K562 (cell line): Measurements from ENCODE around the gene RNPEPL1. TPM values are rescaled to one million over a fixed set of nuclear protein-coding genes. Genes with fewer than 3 reads are reported as not detected.

Source experiments
- ATAC-seq: fragments of 200-7000 bp; cut with Tn5 transposase; 3 replicates; pipeline ENCODE4 v1.9.1; 2020; ENCODE audit warnings: moderate library complexity
- BruUV-seq: library from RNA; stranded (reverse); fragments of 400-500 nt; replicated peaks from 2 replicates; lab custom pipeline; 2021; lab: Mats Ljungman, UMichigan
- CTCF ChIA-PET: fragments of 300-600 bp; formaldehyde crosslinking; extraction: SDS; loops from one replicate; lab custom pipeline; 2021; ENCODE audit warnings: low intra/inter-chr PET ratio; lab: Yijun Ruan, JAX
- POLR2A ChIA-PET: fragments of 300-600, 350-650 bp; sonication (Branson Sonifier 250); formaldehyde crosslinking; extraction: SDS; loops from one replicate; lab custom pipeline; 2021; ENCODE audit warnings: antibody characterized with exemption, inconsistent platforms; lab: Yijun Ruan, JAX
- DNase-seq, 4 experiments: peaks; one replicate each; pipeline versions ENCODE4 v3.0.0 to v3.0.0-alpha.2; 2011 to 2018; ENCODE audit warnings: low spot score in 3 of 4, mixed read lengths in 3 of 4; ENCODE audit errors: extremely low read depth in 1 of 4
- FAIRE-seq: peaks from 2 replicates; lab custom pipeline; 2011; peaks lifted over from hg19 to GRCh38; lab: Jason Lieb, UNC
- H2AFZ ChIP-seq: 2 replicates; pipeline ENCODE4 v1.6.0; 2011; ENCODE audit warnings: low read depth, low read length, control low read depth, inconsistent platforms
- H3K27ac ChIP-seq: fragments of 200-600 bp; 3 replicates; pipeline ENCODE4 v1.8.0; 2011; ENCODE audit warnings: low read depth, mild to moderate bottlenecking, control low read depth, inconsistent platforms, low read length, moderate library complexity, mixed read lengths; ENCODE audit errors: extremely low read depth
- H3K27me3 ChIP-seq, 2 experiments: fragments of 300-600 bp in 1 of 2; 2 replicates in 1 of 2; 3 replicates in 1 of 2; pipeline versions ENCODE4 v1.6.0 to v1.8.0; 2011; ENCODE audit warnings: inconsistent platforms in 2 of 2, low read length in 2 of 2, mild to moderate bottlenecking in 1 of 2, mixed read lengths in 1 of 2, moderate library complexity in 1 of 2; ENCODE audit not compliant: control insufficient read depth in 2 of 2, insufficient read depth in 2 of 2
- H3K36me3 ChIP-seq: fragments of 300-600 bp; 3 replicates; pipeline ENCODE4 v1.8.0; 2011; ENCODE audit warnings: mild to moderate bottlenecking, low read length, inconsistent platforms; ENCODE audit not compliant: control insufficient read depth, insufficient read depth
- H3K4me1 ChIP-seq, 2 experiments: fragments of 200-600 bp in 1 of 2; replicated peaks in 1 of 2; 2 replicates in 1 of 2; 3 replicates in 1 of 2; pipeline versions ENCODE4 v1.5.1 to v1.8.0; 2011; ENCODE audit warnings: inconsistent platforms in 2 of 2, low read length in 2 of 2, mild to moderate bottlenecking in 1 of 2, mixed read lengths in 1 of 2, moderate library complexity in 1 of 2; ENCODE audit not compliant: control insufficient read depth in 2 of 2, insufficient read depth in 2 of 2
- H3K4me2 ChIP-seq: 2 replicates; pipeline ENCODE4 v1.6.1; 2011; ENCODE audit warnings: low read length, control low read depth, inconsistent platforms, mixed read lengths; ENCODE audit not compliant: insufficient read depth
- H3K4me3 ChIP-seq: fragments of 200-600 bp; sonication (generic), shearing (Covaris generic); 2 replicates; pipeline ENCODE4 v1.5.1; 2016; ENCODE audit warnings: control low read depth, inconsistent platforms
- H3K79me2 ChIP-seq: fragments of 200-600 bp; 3 replicates; pipeline ENCODE4 v1.8.0; 2011; ENCODE audit warnings: low read length, inconsistent platforms; ENCODE audit not compliant: control insufficient read depth, insufficient read depth
- H3K9ac ChIP-seq, 2 experiments: 2 replicates each; pipeline versions ENCODE4 v1.6.0 to v1.6.1; 2011; ENCODE audit warnings: low read depth in 2 of 2, low read length in 2 of 2, control low read depth in 1 of 2, inconsistent platforms in 1 of 2, mild to moderate bottlenecking in 1 of 2, mixed read lengths in 1 of 2; ENCODE audit not compliant: insufficient read depth in 1 of 2
- H3K9me1 ChIP-seq: one replicate; pipeline ENCODE4 v1.6.0; 2011; ENCODE audit warnings: inconsistent platforms, mild to moderate bottlenecking, low read length, moderate library complexity; ENCODE audit not compliant: control insufficient read depth, insufficient read depth
- H3K9me3 ChIP-seq: replicated peaks from 2 replicates; pipeline ENCODE4 v1.5.1; 2011; ENCODE audit warnings: low read depth, low read length, inconsistent platforms; ENCODE audit not compliant: control insufficient read depth, insufficient read depth
- H4K20me1 ChIP-seq: replicated peaks from 2 replicates; pipeline ENCODE4 v1.6.1; 2011; ENCODE audit warnings: low read length, inconsistent platforms, mixed read lengths; ENCODE audit not compliant: control insufficient read depth, insufficient read depth
- DNMT1 ChIP-seq: fragments of 450-650 bp; IDR thresholded peaks from 2 replicates; pipeline ENCODE4 v1.6.1; 2016; ENCODE audit warnings: antibody characterized with exemption, mild to moderate bottlenecking
- ESRRA ChIP-seq: fragments of 450-650 bp; IDR thresholded peaks from 2 replicates; pipeline ENCODE4 v1.6.1; 2014; ENCODE audit warnings: low read depth, mild to moderate bottlenecking, moderate library complexity, borderline replicate concordance
- HDAC3 ChIP-seq: fragments of 450-650 bp; IDR thresholded peaks from 2 replicates; pipeline ENCODE4 v1.6.1; 2018; ENCODE audit warnings: borderline replicate concordance, mild to moderate bottlenecking, moderate library complexity; ENCODE audit not compliant: partially characterized antibody
- MYNN ChIP-seq, 2 experiments: sonication (generic); formaldehyde crosslinking in 1 of 2; IDR thresholded peaks; 2 replicates each; pipeline versions ENCODE4 v1.5.0 to v1.6.1; 2016 to 2020; ENCODE audit warnings: antibody characterized with exemption in 1 of 2, missing genetic modification reagents in 1 of 2
- OTX1 ChIP-seq: fragments of 450-650 bp; formaldehyde crosslinking; IDR thresholded peaks from 2 replicates; pipeline ENCODE4 v1.4.0; 2022; ENCODE audit warnings: mild to moderate bottlenecking
- RUNX1 ChIP-seq: sonication (generic); IDR thresholded peaks from 2 replicates; pipeline ENCODE4 v1.6.1; 2016; ENCODE audit warnings: antibody characterized with exemption, low read depth
- ZNF695 ChIP-seq: fragments of 450-650 bp; formaldehyde crosslinking; IDR thresholded peaks from 2 replicates; pipeline ENCODE4 v1.4.0; 2020; ENCODE audit warnings: mild to moderate bottlenecking, moderate library complexity
- ZNF780A ChIP-seq: fragments of 250-450 bp; sonication (Bioruptor Pico); IDR thresholded peaks from 2 replicates; pipeline ENCODE4 v1.5.0; 2021; ENCODE audit warnings: mild to moderate bottlenecking
- WGBS: fragments of 100-300 bp; shearing (Covaris generic); methylation state at CpG from one replicate; pipeline ENCODE4 v1.1.6; 2016; ENCODE audit warnings: low coverage, mixed read lengths; ENCODE audit not compliant: insufficient coverage; ENCODE audit errors: missing lambda C conversion rate; 5-methylcytosine and 5-hydroxymethylcytosine counted together
- in situ Hi-C: fragments of 300-500 bp; cut with MboI; formaldehyde crosslinking; loops from 4 replicates; pipeline ENCODE4 v1.15.0; 2018; ENCODE audit warnings: inconsistent platforms, mixed read lengths
- intact Hi-C: fragments of 100-400 bp; cut with micrococcal nuclease; formaldehyde crosslinking; loops from 2 replicates; pipeline ENCODE4 v1.14.2; 2022
- polyA plus RNA-seq, 8 experiments: library from polyadenylated mRNA; depleted of rRNA in 4 of 8; stranded (reverse) in 5 of 8; unstranded in 3 of 8; fragments of >200 nt; fragmentation: Nextera tagmentation in 2 of 8; fragmentation: Illumina TruSeq in 1 of 8; extraction: Ambion mirVana in 2 of 8; extraction: Trizol in 1 of 8; gene quantifications; 2 replicates each; pipeline versions ENCODE4 v1.2.1 to v1.2.3, GENCODE V29; 2011 to 2014; ENCODE audit warnings: inconsistent platforms in 1 of 8, missing spikeins in 1 of 8
- total RNA-seq, 7 experiments: library from RNA; depleted of rRNA in 6 of 7; stranded (reverse); fragments of >200 nt in 6 of 7; fragmentation: Illumina TruSeq in 2 of 7; extraction: Trizol in 2 of 7; gene quantifications; 2 replicates each; pipeline versions ENCODE4 v1.2.1 to v1.2.3, GENCODE V29; 2011 to 2021; ENCODE audit warnings: low replicate concordance in 1 of 7
- TF ChIP-seq, protein P1 (sequence below): fragments of 450-650 bp; IDR thresholded peaks from 2 replicates; pipeline ENCODE4 v1.6.1; 2016; ENCODE audit warnings: mild to moderate bottlenecking, moderate library complexity

The RNPEPL1 gene
- total and polyA plus RNA-seq, 9 of the 15 experiments (the other 6 are each of a cell fraction or from before 2014, with no cell fraction given), result 0.07 to 38.7 (median 5.6) TPM

DNA sequence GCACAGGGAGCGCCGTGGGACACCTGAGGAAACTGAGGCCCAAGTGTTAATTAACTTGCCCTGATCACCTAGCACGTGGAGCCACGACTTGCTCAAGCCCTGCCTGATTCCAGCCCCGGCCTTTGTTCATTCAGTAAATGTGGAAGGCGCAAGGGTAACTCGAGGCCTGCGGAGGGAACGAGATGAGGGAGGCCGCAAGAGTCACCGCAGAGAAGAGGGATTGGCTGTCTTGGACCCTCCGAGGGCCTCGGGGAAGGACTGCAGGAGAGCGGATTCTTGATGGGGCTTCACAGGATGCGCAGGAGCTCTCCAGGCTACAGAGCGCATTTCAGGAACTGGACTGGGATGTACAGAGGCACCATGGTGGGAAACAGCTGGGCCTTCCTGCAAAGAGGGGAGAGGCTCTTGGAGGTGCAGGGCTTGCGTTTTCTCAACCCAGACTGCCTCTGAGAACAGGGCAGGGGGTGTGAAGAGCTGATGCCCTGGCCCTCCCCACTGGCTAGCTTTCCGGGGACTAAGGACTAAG lies 10.0 kb upstream of the RNPEPL1 start:
- Histone ChIP-seq H4K20me1 (no peaks in the 10 kb centered on the region), H3K4me3 (no peak overlapping the region), H3K36me3 (peaks cover 37% of the 10 kb centered on the region), H3K9me3 (0 out of 2 replicates have a peak, but pooled peaks cover 1% of the 10 kb centered on the region), H3K27ac (no peak overlapping the region), H3K4me2 (no peak overlapping the region), H3K9me1 (no peaks in the 10 kb centered on the region), H3K27me3 (no peaks in the 10 kb centered on the region), H3K79me2 (peaks cover 71% of the 10 kb centered on the region), H2AFZ (no peak overlapping the region), H3K9ac (peak overlapping the region; percentile 69 to 88; a peak in 3 of 4 replicates), H3K4me1 (peaks cover 19 to 38% of the 10 kb centered on the region in 2 experiments)
- BruUV-seq, result no TSS peak
- ChIA-PET CTCF (no interaction called here), POLR2A (interaction anchor here (0.6 kb wide), 1 partner anchor 10 kb away, joined by 3 read pairs; no protein-coding TSS in a partner anchor)
- in situ Hi-C loops, result no loop called here
- ATAC-seq, result no peak
- FAIRE-seq, result no peak
- no peak for DNase-seq
- intact Hi-C loops, result no loop called here
- WGBS, result 94% methylated on average over 11 of the region's 18 CpGs
- TF ChIP-seq ESRRA (no peak), ZNF695 (CRISPR knock-in tag) (no peak), DNMT1 (no peak), RUNX1 (no peak), ZNF780A (CRISPR knock-in tag) (no peak), OTX1 (no peak), HDAC3 (no peak), MYNN (IDR thresholded peaks at IDR 0.05) (no peak), MYNN (CRISPR knock-in tag; IDR thresholded peaks at IDR 0.05) (no peak)
- TF ChIP-seq, protein P1, sequence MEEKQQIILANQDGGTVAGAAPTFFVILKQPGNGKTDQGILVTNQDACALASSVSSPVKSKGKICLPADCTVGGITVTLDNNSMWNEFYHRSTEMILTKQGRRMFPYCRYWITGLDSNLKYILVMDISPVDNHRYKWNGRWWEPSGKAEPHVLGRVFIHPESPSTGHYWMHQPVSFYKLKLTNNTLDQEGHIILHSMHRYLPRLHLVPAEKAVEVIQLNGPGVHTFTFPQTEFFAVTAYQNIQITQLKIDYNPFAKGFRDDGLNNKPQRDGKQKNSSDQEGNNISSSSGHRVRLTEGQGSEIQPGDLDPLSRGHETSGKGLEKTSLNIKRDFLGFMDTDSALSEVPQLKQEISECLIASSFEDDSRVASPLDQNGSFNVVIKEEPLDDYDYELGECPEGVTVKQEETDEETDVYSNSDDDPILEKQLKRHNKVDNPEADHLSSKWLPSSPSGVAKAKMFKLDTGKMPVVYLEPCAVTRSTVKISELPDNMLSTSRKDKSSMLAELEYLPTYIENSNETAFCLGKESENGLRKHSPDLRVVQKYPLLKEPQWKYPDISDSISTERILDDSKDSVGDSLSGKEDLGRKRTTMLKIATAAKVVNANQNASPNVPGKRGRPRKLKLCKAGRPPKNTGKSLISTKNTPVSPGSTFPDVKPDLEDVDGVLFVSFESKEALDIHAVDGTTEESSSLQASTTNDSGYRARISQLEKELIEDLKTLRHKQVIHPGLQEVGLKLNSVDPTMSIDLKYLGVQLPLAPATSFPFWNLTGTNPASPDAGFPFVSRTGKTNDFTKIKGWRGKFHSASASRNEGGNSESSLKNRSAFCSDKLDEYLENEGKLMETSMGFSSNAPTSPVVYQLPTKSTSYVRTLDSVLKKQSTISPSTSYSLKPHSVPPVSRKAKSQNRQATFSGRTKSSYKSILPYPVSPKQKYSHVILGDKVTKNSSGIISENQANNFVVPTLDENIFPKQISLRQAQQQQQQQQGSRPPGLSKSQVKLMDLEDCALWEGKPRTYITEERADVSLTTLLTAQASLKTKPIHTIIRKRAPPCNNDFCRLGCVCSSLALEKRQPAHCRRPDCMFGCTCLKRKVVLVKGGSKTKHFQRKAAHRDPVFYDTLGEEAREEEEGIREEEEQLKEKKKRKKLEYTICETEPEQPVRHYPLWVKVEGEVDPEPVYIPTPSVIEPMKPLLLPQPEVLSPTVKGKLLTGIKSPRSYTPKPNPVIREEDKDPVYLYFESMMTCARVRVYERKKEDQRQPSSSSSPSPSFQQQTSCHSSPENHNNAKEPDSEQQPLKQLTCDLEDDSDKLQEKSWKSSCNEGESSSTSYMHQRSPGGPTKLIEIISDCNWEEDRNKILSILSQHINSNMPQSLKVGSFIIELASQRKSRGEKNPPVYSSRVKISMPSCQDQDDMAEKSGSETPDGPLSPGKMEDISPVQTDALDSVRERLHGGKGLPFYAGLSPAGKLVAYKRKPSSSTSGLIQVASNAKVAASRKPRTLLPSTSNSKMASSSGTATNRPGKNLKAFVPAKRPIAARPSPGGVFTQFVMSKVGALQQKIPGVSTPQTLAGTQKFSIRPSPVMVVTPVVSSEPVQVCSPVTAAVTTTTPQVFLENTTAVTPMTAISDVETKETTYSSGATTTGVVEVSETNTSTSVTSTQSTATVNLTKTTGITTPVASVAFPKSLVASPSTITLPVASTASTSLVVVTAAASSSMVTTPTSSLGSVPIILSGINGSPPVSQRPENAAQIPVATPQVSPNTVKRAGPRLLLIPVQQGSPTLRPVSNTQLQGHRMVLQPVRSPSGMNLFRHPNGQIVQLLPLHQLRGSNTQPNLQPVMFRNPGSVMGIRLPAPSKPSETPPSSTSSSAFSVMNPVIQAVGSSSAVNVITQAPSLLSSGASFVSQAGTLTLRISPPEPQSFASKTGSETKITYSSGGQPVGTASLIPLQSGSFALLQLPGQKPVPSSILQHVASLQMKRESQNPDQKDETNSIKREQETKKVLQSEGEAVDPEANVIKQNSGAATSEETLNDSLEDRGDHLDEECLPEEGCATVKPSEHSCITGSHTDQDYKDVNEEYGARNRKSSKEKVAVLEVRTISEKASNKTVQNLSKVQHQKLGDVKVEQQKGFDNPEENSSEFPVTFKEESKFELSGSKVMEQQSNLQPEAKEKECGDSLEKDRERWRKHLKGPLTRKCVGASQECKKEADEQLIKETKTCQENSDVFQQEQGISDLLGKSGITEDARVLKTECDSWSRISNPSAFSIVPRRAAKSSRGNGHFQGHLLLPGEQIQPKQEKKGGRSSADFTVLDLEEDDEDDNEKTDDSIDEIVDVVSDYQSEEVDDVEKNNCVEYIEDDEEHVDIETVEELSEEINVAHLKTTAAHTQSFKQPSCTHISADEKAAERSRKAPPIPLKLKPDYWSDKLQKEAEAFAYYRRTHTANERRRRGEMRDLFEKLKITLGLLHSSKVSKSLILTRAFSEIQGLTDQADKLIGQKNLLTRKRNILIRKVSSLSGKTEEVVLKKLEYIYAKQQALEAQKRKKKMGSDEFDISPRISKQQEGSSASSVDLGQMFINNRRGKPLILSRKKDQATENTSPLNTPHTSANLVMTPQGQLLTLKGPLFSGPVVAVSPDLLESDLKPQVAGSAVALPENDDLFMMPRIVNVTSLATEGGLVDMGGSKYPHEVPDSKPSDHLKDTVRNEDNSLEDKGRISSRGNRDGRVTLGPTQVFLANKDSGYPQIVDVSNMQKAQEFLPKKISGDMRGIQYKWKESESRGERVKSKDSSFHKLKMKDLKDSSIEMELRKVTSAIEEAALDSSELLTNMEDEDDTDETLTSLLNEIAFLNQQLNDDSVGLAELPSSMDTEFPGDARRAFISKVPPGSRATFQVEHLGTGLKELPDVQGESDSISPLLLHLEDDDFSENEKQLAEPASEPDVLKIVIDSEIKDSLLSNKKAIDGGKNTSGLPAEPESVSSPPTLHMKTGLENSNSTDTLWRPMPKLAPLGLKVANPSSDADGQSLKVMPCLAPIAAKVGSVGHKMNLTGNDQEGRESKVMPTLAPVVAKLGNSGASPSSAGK, result no peak
